GM12891 (cell line): ENCODE measurements around the gene IP6K3.

ENCODE experiments used
- POLR2A ChIP-seq: IDR thresholded peaks from 2 replicates; pipeline ENCODE4 v1.6.1; 2011; ENCODE audit warnings: low read depth, low read length, control low read depth
- POLR2AphosphoS5 ChIP-seq: IDR thresholded peaks from 2 replicates; pipeline ENCODE4 v1.6.1; 2011; ENCODE audit warnings: low read depth, low read length, control low read depth
- TAF1 ChIP-seq: IDR thresholded peaks from 2 replicates; pipeline ENCODE4 v1.6.1; 2011; ENCODE audit warnings: low read depth, low read length, control low read depth

DNA sequence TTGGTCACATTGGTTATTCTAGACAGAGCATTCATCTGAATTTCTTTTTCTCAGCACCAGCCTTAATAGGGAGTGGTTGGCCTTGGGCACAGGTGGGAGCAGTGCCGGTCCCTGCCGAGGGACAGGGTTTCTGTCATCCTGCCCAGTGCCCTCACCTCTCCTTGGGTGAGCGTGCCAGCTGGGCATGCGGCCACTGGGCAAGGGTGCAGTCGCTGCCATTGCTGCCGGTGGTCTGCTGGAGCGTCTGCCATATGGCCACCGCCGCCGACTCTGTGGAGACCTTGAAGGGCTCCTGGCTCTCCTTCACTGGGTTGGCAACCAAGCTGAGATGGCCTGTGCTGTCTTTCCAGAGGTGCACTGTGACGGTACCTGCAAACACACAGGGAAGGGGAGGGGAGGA is 18.8 kb downstream of the IP6K3 start:
- TF ChIP-seq POLR2AphosphoS5 (no peak), POLR2A (no peak), TAF1 (no peak)
